Measurements from ENCODE around the gene CHCHD3. TPM values are rescaled to one million over a fixed set of nuclear protein-coding genes. Genes with fewer than 3 reads are reported as not detected.

Gene CHCHD3
- total RNA-seq, 2 donors from 2014 or later: 88.3 to 154 TPM

DNA sequence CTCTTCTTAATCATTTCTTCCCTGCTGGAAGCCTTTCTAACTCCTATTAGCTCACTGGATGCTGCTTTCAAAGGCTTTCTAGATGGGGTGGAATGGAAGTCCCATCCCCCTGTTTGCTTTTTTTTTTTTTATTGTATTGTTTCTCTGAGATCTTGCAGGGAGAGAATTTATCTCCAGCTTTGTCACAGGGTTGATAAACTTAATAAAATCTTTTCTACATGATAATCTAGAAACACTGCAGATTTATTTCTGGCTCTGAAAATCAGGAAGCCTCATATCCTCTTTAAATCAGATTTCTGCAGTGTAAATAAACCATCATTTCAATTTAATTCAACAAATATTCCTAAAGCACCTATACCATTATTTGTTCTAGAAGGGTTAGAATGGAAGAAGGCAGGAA is 37.2 kb upstream of the CHCHD3 start:
- Histone ChIP-seq H3K27ac (no peak overlapping the region), H3K4me3 (no peak overlapping the region), H3K36me3 (no peaks in the 10 kb centered on the region), H3K27me3 (no peaks in the 10 kb centered on the region), H3K9me3 (no peaks in the 10 kb centered on the region), H3K4me1 (no peaks in the 10 kb centered on the region)
- no peak for DNase-seq (ENCODE audit: low spot score)
- TF ChIP-seq CTCF (IDR thresholded peaks at IDR 0.05): no peak

GRCh38 chr7:133118261-133118660 is 36.4 kb upstream of the CHCHD3 start:
- Histone ChIP-seq H3K36me3 (no peaks in the 10 kb centered on the region), H3K4me1 (no peaks in the 10 kb centered on the region), H3K27ac (no peak overlapping the region), H3K4me3 (no peak overlapping the region), H3K27me3 (no peaks in the 10 kb centered on the region), H3K9me3 (no peaks in the 10 kb centered on the region)
- DNase-seq (ENCODE audit: low spot score): no peak
- no peak for TF ChIP-seq CTCF (IDR thresholded peaks at IDR 0.05)

- Histone ChIP-seq H3K27me3 (no peaks in the 10 kb centered on the region), H3K4me3 (no peak overlapping the region), H3K4me1 (no peaks in the 10 kb centered on the region), H3K9me3 (no peaks in the 10 kb centered on the region), H3K36me3 (no peaks in the 10 kb centered on the region), H3K27ac (no peak overlapping the region)
- no peak for TF ChIP-seq CTCF (IDR thresholded peaks at IDR 0.05)
- no peak for DNase-seq (ENCODE audit: low spot score)
Observed at GRCh38 chr7:133117452-133117851, 35.6 kb upstream of the CHCHD3 start.

GRCh38 chr7:133115596-133115995 is 33.7 kb upstream of the CHCHD3 start:
- Histone ChIP-seq H3K36me3 (no peaks in the 10 kb centered on the region), H3K4me1 (no peaks in the 10 kb centered on the region), H3K9me3 (peaks cover 0 to 3% of the 10 kb centered on the region in 2 donors), H3K4me3 (no peak overlapping the region), H3K27me3 (no peaks in the 10 kb centered on the region), H3K27ac (no peak overlapping the region)
- no peak for TF ChIP-seq CTCF (IDR thresholded peaks at IDR 0.05)
- no peak for DNase-seq (ENCODE audit: low spot score)

- Histone ChIP-seq H3K27me3 (no peaks in the 10 kb centered on the region), H3K9me3 (peaks cover 0 to 14% of the 10 kb centered on the region in 2 donors), H3K4me3 (no peak overlapping the region), H3K27ac (no peak overlapping the region), H3K4me1 (no peaks in the 10 kb centered on the region), H3K36me3 (no peaks in the 10 kb centered on the region)
- DNase-seq (ENCODE audit: low spot score): no peak
- TF ChIP-seq CTCF (IDR thresholded peaks at IDR 0.05): no peak
Observed at GRCh38 chr7:133114519-133114918, 32.6 kb upstream of the CHCHD3 start.

GRCh38 chr7:133112976-133113375 is 31.1 kb upstream of the CHCHD3 start:
- H3K27ac ChIP-seq: no peak overlapping the region
- H3K36me3 ChIP-seq: no peaks in the 10 kb centered on the region
- no peak for DNase-seq (ENCODE audit: low spot score)
- H3K4me3 ChIP-seq: no peak overlapping the region
- TF ChIP-seq CTCF (IDR thresholded peaks at IDR 0.05): no peak
- H3K27me3 ChIP-seq: no peaks in the 10 kb centered on the region
- H3K4me1 ChIP-seq: no peaks in the 10 kb centered on the region
- peaks cover 0 to 22% of the 10 kb centered on the region in 2 donors for H3K9me3 ChIP-seq
